Measurements from ENCODE around the gene SELENOH.

Gene SELENOH

DNA sequence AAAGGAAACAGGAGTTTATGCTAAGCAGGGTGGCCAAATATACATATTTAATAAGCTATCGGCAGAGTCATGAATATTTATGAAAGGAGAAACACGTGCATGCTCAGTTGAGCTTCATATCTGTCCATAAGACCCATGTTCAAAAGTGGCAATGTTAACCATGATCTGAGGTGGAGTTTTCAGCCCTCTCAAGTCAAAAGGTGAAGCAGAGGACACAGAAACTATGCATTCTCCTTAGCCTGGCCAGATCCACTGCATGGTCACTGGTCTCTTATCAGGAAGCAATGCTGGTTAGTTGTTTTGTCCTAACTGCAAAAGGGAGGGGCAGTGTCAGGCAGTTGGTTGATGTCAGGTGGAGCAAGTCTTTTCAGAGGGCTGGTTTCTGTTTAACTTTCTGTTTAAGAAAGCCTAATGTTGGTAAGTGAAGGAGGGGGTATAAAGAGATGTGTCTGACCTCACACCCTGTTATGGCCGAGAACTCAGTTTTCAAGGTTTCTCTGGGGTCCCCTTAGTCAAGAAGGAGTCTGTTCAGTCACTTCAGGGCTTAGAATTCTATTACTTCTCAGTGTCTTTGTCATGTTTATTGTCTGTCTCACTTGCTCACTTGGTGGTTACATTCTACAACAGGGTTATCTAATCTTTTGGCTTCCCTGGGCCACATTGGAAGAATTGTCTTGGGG is 5.5 kb upstream of the SELENOH start (continued):
- TF ChIP-seq ZNF239 (tag by site-specific recombination; IDR thresholded peaks at IDR 0.05) (no peak), ZNF837 (tag by site-specific recombination; IDR thresholded peaks at IDR 0.05) (no peak)

DNA sequence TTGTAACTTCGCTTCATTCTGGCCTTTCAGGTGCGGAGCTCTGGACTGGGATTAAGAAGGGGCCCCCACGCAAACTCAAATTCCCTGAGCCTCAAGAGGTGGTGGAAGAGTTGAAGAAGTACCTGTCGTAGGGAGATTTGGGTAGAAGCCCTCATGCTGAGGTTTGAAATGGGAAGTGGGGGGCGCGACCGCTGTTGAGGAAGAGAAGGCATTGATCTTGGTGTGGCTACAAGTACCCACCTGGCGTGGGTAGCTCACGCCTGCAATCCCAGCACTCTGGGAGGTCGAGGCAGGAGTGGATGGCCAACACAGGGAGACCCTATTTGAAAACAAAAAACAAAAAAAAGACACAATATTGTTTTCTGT is 779 bp downstream of the SELENOH start:
- POLR2A ChIA-PET, result interaction anchor here (0.8 to 3.3 kb wide), 10 partner anchors 10 to 237 kb away, joined by 3 to 33 read pairs (median 5); partner anchors contain the start of genes CTNND1, MED19 and TMX2

More for the DNA sequence above, 779 bp downstream of the SELENOH start:
- peak overlapping the region; percentile 67; the same call in 1 of the 2 replicates for H3K27ac ChIP-seq (ENCODE audit: extremely low read depth, low read depth, low read length)
- CTCF ChIA-PET, result interaction anchor here (1.1 to 3.9 kb wide), 3 partner anchors 9 to 59 kb away, joined by 3 to 23 read pairs (median 7); partner anchors contain the start of gene BTBD18
- no peaks in the 10 kb centered on the region for H3K9me3 ChIP-seq (ENCODE audit: control insufficient read depth, insufficient read depth, low read depth, low read length)
- H3K4me3 ChIP-seq (ENCODE audit: low read depth, low read length), result peak overlapping the region; percentile 85
- no peaks in the 10 kb centered on the region for H3K4me1 ChIP-seq (ENCODE audit: control insufficient read depth, insufficient read depth, low read length)
- TF ChIP-seq, protein P1, sequence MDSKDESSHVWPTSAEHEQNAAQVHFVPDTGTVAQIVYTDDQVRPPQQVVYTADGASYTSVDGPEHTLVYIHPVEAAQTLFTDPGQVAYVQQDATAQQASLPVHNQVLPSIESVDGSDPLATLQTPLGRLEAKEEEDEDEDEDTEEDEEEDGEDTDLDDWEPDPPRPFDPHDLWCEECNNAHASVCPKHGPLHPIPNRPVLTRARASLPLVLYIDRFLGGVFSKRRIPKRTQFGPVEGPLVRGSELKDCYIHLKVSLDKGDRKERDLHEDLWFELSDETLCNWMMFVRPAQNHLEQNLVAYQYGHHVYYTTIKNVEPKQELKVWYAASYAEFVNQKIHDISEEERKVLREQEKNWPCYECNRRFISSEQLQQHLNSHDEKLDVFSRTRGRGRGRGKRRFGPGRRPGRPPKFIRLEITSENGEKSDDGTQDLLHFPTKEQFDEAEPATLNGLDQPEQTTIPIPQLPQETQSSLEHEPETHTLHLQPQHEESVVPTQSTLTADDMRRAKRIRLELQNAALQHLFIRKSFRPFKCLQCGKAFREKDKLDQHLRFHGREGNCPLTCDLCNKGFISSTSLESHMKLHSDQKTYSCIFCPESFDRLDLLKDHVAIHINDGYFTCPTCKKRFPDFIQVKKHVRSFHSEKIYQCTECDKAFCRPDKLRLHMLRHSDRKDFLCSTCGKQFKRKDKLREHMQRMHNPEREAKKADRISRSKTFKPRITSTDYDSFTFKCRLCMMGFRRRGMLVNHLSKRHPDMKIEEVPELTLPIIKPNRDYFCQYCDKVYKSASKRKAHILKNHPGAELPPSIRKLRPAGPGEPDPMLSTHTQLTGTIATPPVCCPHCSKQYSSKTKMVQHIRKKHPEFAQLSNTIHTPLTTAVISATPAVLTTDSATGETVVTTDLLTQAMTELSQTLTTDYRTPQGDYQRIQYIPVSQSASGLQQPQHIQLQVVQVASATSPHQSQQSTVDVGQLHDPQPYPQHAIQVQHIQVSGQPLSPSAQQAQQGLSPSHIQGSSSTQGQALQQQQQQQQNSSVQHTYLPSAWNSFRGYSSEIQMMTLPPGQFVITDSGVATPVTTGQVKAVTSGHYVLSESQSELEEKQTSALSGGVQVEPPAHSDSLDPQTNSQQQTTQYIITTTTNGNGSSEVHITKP (tag by site-specific recombination; IDR thresholded peaks at IDR 0.05), result no peak
- TF ChIP-seq GLI2 (tag by site-specific recombination; IDR thresholded peaks at IDR 0.05; ENCODE audit: borderline replicate concordance, low read depth) (no peak), SALL2 (tag by site-specific recombination; IDR thresholded peaks at IDR 0.05; ENCODE audit: borderline replicate concordance) (no peak), HOXA7 (CRISPR knock-in tag; IDR thresholded peaks at IDR 0.05; ENCODE audit: borderline replicate concordance) (no peak), KLF10 (tag by site-specific recombination; IDR thresholded peaks at IDR 0.05) (no peak), ZNF621 (tag by site-specific recombination; IDR thresholded peaks at IDR 0.05) (no peak), ZNF791 (tag by site-specific recombination; IDR thresholded peaks at IDR 0.05) (no peak), ZNF530 (tag by site-specific recombination; IDR thresholded peaks at IDR 0.05; ENCODE audit: low read depth) (no peak), ZNF175 (tag by site-specific recombination; IDR thresholded peaks at IDR 0.05) (no peak), ZNF354C (tag by site-specific recombination; IDR thresholded peaks at IDR 0.05; ENCODE audit: borderline replicate concordance, low read depth) (no peak), ZNF544 (tag by site-specific recombination; IDR thresholded peaks at IDR 0.05) (no peak)
- TF ChIP-seq, protein P2, sequence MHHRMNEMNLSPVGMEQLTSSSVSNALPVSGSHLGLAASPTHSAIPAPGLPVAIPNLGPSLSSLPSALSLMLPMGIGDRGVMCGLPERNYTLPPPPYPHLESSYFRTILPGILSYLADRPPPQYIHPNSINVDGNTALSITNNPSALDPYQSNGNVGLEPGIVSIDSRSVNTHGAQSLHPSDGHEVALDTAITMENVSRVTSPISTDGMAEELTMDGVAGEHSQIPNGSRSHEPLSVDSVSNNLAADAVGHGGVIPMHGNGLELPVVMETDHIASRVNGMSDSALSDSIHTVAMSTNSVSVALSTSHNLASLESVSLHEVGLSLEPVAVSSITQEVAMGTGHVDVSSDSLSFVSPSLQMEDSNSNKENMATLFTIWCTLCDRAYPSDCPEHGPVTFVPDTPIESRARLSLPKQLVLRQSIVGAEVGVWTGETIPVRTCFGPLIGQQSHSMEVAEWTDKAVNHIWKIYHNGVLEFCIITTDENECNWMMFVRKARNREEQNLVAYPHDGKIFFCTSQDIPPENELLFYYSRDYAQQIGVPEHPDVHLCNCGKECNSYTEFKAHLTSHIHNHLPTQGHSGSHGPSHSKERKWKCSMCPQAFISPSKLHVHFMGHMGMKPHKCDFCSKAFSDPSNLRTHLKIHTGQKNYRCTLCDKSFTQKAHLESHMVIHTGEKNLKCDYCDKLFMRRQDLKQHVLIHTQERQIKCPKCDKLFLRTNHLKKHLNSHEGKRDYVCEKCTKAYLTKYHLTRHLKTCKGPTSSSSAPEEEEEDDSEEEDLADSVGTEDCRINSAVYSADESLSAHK (tag by site-specific recombination; IDR thresholded peaks at IDR 0.05), result no peak
- TF ChIP-seq, protein P3, sequence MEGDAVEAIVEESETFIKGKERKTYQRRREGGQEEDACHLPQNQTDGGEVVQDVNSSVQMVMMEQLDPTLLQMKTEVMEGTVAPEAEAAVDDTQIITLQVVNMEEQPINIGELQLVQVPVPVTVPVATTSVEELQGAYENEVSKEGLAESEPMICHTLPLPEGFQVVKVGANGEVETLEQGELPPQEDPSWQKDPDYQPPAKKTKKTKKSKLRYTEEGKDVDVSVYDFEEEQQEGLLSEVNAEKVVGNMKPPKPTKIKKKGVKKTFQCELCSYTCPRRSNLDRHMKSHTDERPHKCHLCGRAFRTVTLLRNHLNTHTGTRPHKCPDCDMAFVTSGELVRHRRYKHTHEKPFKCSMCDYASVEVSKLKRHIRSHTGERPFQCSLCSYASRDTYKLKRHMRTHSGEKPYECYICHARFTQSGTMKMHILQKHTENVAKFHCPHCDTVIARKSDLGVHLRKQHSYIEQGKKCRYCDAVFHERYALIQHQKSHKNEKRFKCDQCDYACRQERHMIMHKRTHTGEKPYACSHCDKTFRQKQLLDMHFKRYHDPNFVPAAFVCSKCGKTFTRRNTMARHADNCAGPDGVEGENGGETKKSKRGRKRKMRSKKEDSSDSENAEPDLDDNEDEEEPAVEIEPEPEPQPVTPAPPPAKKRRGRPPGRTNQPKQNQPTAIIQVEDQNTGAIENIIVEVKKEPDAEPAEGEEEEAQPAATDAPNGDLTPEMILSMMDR (tag by site-specific recombination; IDR thresholded peaks at IDR 0.05), result no peak
- TF ChIP-seq, protein P4, sequence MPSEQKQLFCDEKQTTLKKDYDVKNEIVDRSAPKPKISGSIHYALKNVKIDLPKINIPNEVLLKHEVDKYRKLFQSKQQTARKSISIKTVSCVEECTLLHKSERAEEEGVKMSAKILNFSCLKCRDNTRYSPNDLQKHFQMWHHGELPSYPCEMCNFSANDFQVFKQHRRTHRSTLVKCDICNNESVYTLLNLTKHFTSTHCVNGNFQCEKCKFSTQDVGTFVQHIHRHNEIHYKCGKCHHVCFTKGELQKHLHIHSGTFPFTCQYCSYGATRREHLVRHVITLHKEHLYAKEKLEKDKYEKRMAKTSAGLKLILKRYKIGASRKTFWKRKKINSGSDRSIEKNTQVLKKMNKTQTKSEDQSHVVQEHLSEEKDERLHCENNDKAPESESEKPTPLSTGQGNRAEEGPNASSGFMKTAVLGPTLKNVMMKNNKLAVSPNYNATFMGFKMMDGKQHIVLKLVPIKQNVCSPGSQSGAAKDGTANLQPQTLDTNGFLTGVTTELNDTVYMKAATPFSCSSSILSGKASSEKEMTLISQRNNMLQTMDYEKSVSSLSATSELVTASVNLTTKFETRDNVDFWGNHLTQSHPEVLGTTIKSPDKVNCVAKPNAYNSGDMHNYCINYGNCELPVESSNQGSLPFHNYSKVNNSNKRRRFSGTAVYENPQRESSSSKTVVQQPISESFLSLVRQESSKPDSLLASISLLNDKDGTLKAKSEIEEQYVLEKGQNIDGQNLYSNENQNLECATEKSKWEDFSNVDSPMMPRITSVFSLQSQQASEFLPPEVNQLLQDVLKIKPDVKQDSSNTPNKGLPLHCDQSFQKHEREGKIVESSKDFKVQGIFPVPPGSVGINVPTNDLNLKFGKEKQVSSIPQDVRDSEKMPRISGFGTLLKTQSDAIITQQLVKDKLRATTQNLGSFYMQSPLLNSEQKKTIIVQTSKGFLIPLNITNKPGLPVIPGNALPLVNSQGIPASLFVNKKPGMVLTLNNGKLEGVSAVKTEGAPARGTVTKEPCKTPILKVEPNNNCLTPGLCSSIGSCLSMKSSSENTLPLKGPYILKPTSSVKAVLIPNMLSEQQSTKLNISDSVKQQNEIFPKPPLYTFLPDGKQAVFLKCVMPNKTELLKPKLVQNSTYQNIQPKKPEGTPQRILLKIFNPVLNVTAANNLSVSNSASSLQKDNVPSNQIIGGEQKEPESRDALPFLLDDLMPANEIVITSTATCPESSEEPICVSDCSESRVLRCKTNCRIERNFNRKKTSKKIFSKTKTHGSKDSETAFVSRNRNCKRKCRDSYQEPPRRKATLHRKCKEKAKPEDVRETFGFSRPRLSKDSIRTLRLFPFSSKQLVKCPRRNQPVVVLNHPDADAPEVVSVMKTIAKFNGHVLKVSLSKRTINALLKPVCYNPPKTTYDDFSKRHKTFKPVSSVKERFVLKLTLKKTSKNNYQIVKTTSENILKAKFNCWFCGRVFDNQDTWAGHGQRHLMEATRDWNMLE (tag by site-specific recombination; conservative IDR thresholded peaks at IDR 0.05; ENCODE audit: low read depth), result no peak
- TF ChIP-seq, protein P5, sequence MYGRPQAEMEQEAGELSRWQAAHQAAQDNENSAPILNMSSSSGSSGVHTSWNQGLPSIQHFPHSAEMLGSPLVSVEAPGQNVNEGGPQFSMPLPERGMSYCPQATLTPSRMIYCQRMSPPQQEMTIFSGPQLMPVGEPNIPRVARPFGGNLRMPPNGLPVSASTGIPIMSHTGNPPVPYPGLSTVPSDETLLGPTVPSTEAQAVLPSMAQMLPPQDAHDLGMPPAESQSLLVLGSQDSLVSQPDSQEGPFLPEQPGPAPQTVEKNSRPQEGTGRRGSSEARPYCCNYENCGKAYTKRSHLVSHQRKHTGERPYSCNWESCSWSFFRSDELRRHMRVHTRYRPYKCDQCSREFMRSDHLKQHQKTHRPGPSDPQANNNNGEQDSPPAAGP (tag by site-specific recombination; IDR thresholded peaks at IDR 0.05), result no peak
- H3K36me3 ChIP-seq (ENCODE audit: control insufficient read depth in 2 of 2, insufficient read depth in 1 of 2, low read length in 2 of 2), result peaks cover 8 to 74% of the 10 kb centered on the region in 2 experiments

All from HEK293 (cell line).